Suprapubic skin (tissue), 4 donors: ENCODE results near the gene PCDH20. TPM values are rescaled to one million over a fixed set of nuclear protein-coding genes. Genes with fewer than 3 reads are reported as not detected.

Experiments
- DNase-seq, 2 donors: peaks; one replicate each; pipeline ENCODE4 v3.0.0-alpha.2; 2019; ENCODE audit warnings: low spot score in 2 of 2
- H3K27ac ChIP-seq: fragments of 200-600 bp; sonication (generic); one replicate; pipeline ENCODE4 v1.5.1; 2019
- H3K27me3 ChIP-seq: fragments of 200-600 bp; sonication (generic); one replicate; pipeline ENCODE4 v1.5.1; 2019
- H3K36me3 ChIP-seq: fragments of 200-600 bp; sonication (generic); one replicate; pipeline ENCODE4 v1.5.1; 2019
- H3K4me1 ChIP-seq: fragments of 200-600 bp; sonication (generic); one replicate; pipeline ENCODE4 v1.5.1; 2019
- H3K4me3 ChIP-seq: fragments of 200-600 bp; sonication (generic); one replicate; pipeline ENCODE4 v1.5.1; 2019; ENCODE audit warnings: mild to moderate bottlenecking
- H3K9me3 ChIP-seq: fragments of 200-600 bp; sonication (generic); one replicate; pipeline ENCODE4 v1.5.1; 2019
- EP300 ChIP-seq: sonication (generic); formaldehyde crosslinking; IDR thresholded peaks from one replicate; pipeline ENCODE4 v1.6.1; 2017; ENCODE audit warnings: antibody characterized with exemption
- POLR2A ChIP-seq, 2 donors: fragments of 450-650 bp; IDR thresholded peaks; one replicate each; pipeline ENCODE4 v1.6.1; 2017; ENCODE audit warnings: antibody characterized with exemption in 2 of 2, mild to moderate bottlenecking in 2 of 2, moderate library complexity in 2 of 2
- POLR2AphosphoS5 ChIP-seq, 3 donors: sonication (generic); formaldehyde crosslinking; IDR thresholded peaks; one replicate each; pipeline ENCODE4 v1.6.1; 2017; ENCODE audit warnings: antibody characterized with exemption in 3 of 3
- WGBS: methylation state at CpG from one replicate; pipeline ENCODE4 v1.1.5; 2018; 5-methylcytosine and 5-hydroxymethylcytosine counted together
- total RNA-seq, 4 donors: library from RNA; depleted of rRNA; stranded (reverse); fragments of >200 nt; gene quantifications; one replicate each; pipeline ENCODE4 v1.1.0, GENCODE V29; 2016
- TF ChIP-seq, protein P1 (sequence below), 2 donors: fragments of 200-600 bp in 1 of 2; fragments of 450-650 bp in 1 of 2; sonication (generic) in 1 of 2; IDR thresholded peaks; one replicate each; pipeline ENCODE4 v1.5.1; 2016 to 2019; ENCODE audit warnings: antibody characterized with exemption in 2 of 2, mild to moderate bottlenecking in 1 of 2, moderate library complexity in 1 of 2

Gene PCDH20
- total RNA-seq, 4 donors from 2014 or later: 2.1 to 3.5 (median 2.7) TPM

DNA sequence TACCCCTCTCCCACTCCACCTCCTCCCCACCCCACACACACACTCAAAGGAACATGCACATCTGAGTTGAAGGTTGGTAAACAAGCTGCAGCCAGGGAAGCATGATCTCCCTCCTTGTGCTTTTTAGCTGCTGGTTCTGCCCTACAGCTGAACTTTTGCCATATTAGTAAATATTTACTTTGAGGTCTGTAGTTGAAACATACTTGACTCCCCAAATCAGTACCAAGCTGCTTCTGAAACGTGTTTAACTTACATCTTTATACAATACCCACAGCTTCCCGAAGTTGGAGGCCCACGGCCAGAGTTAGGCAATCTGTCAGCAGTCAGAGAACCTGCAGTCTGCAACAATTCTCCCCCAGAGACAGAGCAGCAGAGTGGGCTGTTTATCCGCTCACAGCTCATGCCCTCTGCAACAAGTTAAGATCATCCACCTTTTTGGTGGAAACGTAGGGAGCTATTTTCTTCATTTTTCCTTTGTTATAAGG is 1.5 kb upstream of the PCDH20 start:
- TF ChIP-seq EP300 (no peak), POLR2AphosphoS5 (IDR thresholded peaks at IDR 0.05) (no peak), POLR2A (IDR thresholded peaks at IDR 0.05) (no peak)
- TF ChIP-seq, protein P1, sequence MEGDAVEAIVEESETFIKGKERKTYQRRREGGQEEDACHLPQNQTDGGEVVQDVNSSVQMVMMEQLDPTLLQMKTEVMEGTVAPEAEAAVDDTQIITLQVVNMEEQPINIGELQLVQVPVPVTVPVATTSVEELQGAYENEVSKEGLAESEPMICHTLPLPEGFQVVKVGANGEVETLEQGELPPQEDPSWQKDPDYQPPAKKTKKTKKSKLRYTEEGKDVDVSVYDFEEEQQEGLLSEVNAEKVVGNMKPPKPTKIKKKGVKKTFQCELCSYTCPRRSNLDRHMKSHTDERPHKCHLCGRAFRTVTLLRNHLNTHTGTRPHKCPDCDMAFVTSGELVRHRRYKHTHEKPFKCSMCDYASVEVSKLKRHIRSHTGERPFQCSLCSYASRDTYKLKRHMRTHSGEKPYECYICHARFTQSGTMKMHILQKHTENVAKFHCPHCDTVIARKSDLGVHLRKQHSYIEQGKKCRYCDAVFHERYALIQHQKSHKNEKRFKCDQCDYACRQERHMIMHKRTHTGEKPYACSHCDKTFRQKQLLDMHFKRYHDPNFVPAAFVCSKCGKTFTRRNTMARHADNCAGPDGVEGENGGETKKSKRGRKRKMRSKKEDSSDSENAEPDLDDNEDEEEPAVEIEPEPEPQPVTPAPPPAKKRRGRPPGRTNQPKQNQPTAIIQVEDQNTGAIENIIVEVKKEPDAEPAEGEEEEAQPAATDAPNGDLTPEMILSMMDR (IDR thresholded peaks at IDR 0.05): no peak
- H3K27me3 ChIP-seq: peaks cover 31% of the 10 kb centered on the region

DNA sequence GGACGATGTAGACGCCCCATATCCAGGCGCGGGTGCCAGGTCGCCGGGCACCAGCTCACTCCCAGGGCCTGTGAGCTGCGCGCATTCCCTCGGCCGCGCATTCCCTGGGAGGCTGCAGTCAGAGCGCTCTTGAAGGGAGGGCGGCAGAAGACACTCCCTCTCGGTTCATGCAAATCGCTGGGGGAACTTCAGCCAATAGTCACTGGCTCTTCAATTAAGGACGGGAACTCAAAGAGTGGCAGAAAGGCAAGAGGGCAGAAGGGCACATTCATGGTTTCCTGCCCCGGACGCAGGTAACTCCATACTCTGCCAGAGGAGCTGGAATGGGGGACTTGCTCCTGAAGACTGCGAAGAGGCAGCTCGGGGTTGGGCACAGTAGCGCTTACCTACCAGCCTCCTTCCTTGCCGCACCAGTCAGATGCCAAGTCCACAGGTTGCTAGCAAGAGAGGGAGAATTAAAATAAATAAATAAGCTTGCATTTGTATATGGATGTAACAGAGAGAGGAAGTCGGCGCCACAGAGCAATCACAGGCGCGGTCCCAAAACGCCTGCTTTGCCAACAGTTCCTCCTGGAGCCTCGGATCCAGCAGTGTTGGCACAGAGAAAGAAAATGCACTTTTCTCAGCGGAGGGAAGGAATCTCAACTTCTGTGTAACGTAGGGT is 459 bp downstream of the PCDH20 start:
- peaks cover 18% of the 10 kb centered on the region for H3K4me1 ChIP-seq
- 9% methylated on average over 18 of the region's 30 CpGs for WGBS
- no peaks in the 10 kb centered on the region for H3K36me3 ChIP-seq
- no peaks in the 10 kb centered on the region for H3K9me3 ChIP-seq
- peak overlapping the region; percentile 42 for H3K4me3 ChIP-seq
- H3K27ac ChIP-seq: no peak overlapping the region
- peaks cover 35% of the 10 kb centered on the region for H3K27me3 ChIP-seq
- TF ChIP-seq POLR2A (IDR thresholded peaks at IDR 0.05) (no peak), POLR2AphosphoS5 (IDR thresholded peaks at IDR 0.05) (no peak), EP300 (no peak)
- TF ChIP-seq, protein P1 (IDR thresholded peaks at IDR 0.05): no peak
- peak in 1 of 2 donors; percentile 64 for DNase-seq

More for the DNA sequence above, 1.5 kb upstream of the PCDH20 start:
- DNase-seq: no peak
- H3K27ac ChIP-seq: no peak overlapping the region
- no peaks in the 10 kb centered on the region for H3K36me3 ChIP-seq
- no peak overlapping the region for H3K4me3 ChIP-seq
- no peaks in the 10 kb centered on the region for H3K9me3 ChIP-seq
- 66% methylated on average over 5 of the region's 5 CpGs for WGBS
- peaks cover 18% of the 10 kb centered on the region for H3K4me1 ChIP-seq

DNA sequence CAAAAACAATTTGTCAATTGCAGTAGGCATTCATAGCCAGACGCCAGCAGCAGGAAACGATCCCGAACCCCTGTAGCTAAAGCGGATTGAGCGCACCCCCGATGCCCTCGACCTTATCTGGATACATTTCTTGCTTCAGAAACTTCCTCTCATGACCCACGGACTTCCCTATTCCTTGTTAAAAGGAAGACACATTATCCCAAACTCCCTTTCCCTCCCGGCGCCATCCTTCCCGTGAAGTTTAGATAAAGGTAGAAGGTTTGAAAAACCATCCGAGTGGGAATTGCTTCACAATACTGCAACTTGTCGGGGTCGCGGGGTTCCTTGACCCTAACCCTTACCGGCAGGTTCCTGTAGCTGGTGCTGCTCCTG is 977 bp downstream of the PCDH20 start:
- no peaks in the 10 kb centered on the region for H3K9me3 ChIP-seq
- no peaks in the 10 kb centered on the region for H3K36me3 ChIP-seq
- under 1% methylated on average over 12 of the region's 16 CpGs for WGBS
- H3K27ac ChIP-seq: no peak overlapping the region
- no peak for TF ChIP-seq EP300
- TF ChIP-seq, protein P1 (IDR thresholded peaks at IDR 0.05): no peak
- no peak for TF ChIP-seq POLR2A (IDR thresholded peaks at IDR 0.05)
- TF ChIP-seq POLR2AphosphoS5 (IDR thresholded peaks at IDR 0.05): no peak
- peak overlapping the region; percentile 42 for H3K4me3 ChIP-seq
- no peak for DNase-seq
- peaks cover 18% of the 10 kb centered on the region for H3K4me1 ChIP-seq
- peaks cover 35% of the 10 kb centered on the region for H3K27me3 ChIP-seq

DNA sequence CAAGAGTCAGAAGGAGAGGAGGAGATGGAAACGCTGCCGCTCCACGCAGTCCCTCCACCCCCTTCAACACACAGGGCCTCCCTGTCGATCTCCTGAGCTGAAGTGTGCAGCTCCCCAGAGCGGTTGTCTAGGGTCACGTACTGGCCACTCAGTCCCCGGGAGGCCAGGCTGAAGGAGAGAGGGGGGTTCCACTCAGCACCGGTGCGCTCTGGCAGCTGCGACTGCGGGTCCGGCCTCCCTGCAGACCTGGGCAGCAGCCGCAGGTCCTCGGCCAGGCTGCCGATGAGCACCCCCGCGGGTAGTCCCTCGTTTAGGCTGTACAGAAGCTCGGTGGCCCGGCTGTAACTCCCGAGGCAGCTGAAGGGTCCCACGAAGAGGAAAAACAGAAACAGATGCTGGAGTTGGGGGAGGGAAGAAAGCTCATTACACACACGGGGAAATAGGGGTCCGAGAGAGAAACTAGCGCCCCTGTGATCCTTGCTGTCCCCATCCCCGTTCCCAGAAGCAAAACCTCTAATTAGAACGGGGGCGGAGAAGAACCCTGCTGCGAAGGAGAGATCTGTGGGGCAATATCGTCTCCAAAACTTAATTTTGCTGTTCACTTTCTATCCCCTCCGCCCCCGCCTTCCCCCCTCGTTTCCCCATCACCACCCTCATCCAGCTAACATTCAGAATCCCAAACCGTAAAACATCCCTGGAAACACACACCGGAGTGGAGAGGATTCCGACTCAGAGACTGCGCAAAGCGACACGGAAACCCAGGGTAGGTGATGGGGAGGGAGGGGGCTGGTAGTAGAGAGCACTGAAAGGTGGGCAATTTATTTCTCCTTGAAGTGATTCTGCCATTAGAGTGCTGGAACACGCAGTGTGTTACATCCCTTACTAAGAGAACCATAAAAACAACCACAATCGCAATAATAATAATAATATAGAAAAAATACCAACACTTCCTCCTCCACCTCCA is 1.8 kb downstream of the PCDH20 start:
- no peaks in the 10 kb centered on the region for H3K9me3 ChIP-seq
- peak overlapping the region; percentile 42 for H3K4me3 ChIP-seq
- no peak for DNase-seq
- H3K4me1 ChIP-seq: peaks cover 18% of the 10 kb centered on the region
- H3K27ac ChIP-seq: no peak overlapping the region
- H3K27me3 ChIP-seq: peaks cover 35% of the 10 kb centered on the region
- no peaks in the 10 kb centered on the region for H3K36me3 ChIP-seq
- 7% methylated on average over 35 of the region's 41 CpGs for WGBS
- TF ChIP-seq, protein P1 (IDR thresholded peaks at IDR 0.05): no peak
- TF ChIP-seq POLR2AphosphoS5 (IDR thresholded peaks at IDR 0.05) (no peak), POLR2A (IDR thresholded peaks at IDR 0.05) (no peak), EP300 (no peak)
